ENCODE results near the gene CFI.

CFI gene

GRCh38 chr4:109801895-109802319 lies at the start of gene CFI:
Gene CFI (minus strand): TSS chr4:109801999. CDS start chr4:109801971, 28 bp downstream.
- H3K9ac ChIP-seq = no peak within 1 kb of the TSS
- H3K36me3 ChIP-seq = no peaks in the 10 kb centered on the region
- no peaks in the 10 kb centered on the region for H3K27me3 ChIP-seq
- no peak within 1 kb of the TSS for H3K4me2 ChIP-seq
- H3K9me3 ChIP-seq = no peaks in the 10 kb centered on the region
- H4K20me1 ChIP-seq = no peaks in the 10 kb centered on the region
- TF ChIP-seq Cebpa-rat (IDR thresholded peaks at IDR 0.05) = no peak
- no peaks in the 10 kb centered on the region for H3K4me1 ChIP-seq
- no peak within 1 kb of the TSS for H3K4me3 ChIP-seq
- no peak within 1 kb of the TSS for H3K27ac ChIP-seq

DNA sequence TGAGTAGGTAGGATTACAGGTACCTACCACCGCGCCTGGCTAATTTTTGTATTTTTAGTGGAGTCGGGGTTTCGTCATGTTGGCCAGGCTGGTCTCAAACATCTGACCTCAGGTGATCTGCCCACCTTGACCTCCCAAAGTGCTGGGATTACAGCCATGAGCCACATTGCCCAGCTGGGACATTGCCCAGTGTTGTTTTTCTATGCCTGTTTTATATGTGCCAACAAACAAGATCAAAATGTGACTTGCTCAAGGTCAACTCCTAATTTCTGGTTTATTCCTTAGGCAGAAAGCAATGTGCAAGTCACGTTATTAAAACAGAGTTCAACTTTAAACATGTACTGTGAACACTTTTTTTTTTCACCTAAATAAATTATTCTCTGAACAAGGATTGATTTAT lies 48.8 kb upstream of the CFI start:
- H3K27ac ChIP-seq = no peak overlapping the region
- H3K36me3 ChIP-seq = no peaks in the 10 kb centered on the region
- no peak for TF ChIP-seq Cebpa-rat (IDR thresholded peaks at IDR 0.05)
- no peaks in the 10 kb centered on the region for H3K27me3 ChIP-seq
- no peak overlapping the region for H3K4me2 ChIP-seq
- no peaks in the 10 kb centered on the region for H3K4me1 ChIP-seq
- H3K9ac ChIP-seq = no peak overlapping the region
- no peak overlapping the region for H3K4me3 ChIP-seq
- H3K9me3 ChIP-seq = no peaks in the 10 kb centered on the region
- H4K20me1 ChIP-seq = no peaks in the 10 kb centered on the region

DNA sequence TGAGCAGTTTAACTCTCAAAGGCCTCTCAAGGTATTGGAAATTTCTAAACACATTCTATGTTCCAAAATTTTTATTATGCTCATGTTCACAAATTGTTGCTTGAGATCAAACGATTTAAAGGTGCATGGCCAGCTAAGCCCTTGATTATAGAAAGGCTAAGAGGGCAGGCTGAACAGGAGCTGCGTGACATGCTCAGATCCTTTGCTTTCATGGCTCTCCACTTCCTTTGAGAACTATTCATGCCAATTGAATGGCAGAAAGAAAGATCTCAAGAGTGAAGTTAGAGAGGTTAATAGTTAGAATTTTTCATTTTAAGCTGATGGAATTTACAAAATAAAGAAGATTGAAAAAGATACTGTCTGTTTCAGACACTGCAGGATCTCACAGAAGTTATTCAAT lies 46.7 kb upstream of the CFI start:
- no peak for TF ChIP-seq Cebpa-rat (IDR thresholded peaks at IDR 0.05)
- no peak overlapping the region for H3K27ac ChIP-seq
- H3K4me3 ChIP-seq = no peak overlapping the region
- H4K20me1 ChIP-seq = no peaks in the 10 kb centered on the region
- H3K4me1 ChIP-seq = no peaks in the 10 kb centered on the region
- no peak overlapping the region for H3K9ac ChIP-seq
- H3K36me3 ChIP-seq = no peaks in the 10 kb centered on the region
- no peak overlapping the region for H3K4me2 ChIP-seq
- no peaks in the 10 kb centered on the region for H3K9me3 ChIP-seq
- no peaks in the 10 kb centered on the region for H3K27me3 ChIP-seq

DNA sequence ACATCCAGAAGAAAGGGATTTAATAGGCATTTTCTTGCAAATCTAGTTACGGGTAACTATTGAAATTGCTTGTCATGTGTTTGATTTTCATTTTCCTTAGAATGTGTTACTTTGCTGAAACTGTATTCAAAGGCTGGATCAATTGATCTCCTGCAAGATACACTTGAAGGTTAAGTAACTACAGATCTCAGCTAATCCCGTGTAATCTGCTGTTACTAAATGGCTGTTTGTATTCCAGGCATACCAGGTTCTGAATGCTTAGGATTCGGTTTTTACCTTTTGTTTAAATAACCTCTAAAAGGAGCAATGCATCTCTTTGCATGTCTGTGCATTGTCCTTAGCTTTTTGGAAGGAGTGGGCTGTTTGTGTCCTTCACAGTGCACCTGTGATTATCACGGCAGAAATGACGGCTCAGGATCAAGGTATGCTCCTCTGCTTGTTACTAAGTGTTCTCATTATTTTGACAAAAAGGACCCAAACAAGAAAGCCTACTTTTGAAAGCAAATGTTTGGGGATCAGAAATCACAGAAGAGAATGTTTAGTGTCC lies 46.2 kb upstream of the CFI start, which contains the start of gene LRIT3:
Gene LRIT3, plus strand, starts transcription at position 212 of the 547 bp plus-strand sequence. Its CDS starts 95 bp downstream, at position 307.
- Histone ChIP-seq H3K27ac (no peak within 1 kb of the TSS), H3K9me3 (no peaks in the 10 kb centered on the region), H4K20me1 (no peaks in the 10 kb centered on the region), H3K36me3 (no peaks in the 10 kb centered on the region), H3K4me2 (no peak within 1 kb of the TSS), H3K9ac (no peak within 1 kb of the TSS), H3K4me3 (no peak within 1 kb of the TSS), H3K4me1 (no peaks in the 10 kb centered on the region), H3K27me3 (no peaks in the 10 kb centered on the region)
- TF ChIP-seq Cebpa-rat (IDR thresholded peaks at IDR 0.05) = no peak

DNA sequence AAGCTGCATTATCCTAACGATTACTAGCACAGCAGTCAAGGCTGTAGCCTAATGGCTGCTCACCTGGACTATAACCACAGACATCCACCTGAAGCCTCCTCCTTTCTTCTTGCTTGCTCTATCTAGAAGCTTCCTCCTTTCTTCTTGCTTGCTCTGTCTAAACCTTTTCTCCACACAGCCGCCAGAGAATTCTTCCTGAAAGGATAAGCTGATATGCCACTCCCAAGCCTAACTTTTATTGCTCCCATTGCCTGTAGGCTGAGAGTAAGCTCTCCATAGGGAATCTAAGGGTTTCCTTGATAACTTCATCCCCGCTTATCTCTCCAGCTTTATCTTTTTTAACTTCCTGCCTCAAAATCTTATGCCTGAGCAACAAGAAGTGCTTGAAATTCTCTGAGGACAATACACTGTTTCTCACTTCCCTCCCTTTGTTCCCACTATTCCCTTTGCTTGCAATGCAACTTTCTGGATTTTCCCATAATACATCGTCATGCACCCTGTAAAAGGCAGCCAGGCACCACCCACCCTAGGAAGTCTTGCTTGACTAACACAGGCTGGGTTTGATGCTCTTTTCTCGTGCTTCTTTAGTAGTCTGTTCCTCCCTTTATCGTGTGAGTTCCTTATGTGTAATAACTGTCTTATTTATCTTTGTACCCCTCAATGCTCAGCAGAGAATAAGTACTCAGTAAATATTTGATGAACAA lies 44.7 kb upstream of the CFI start:
- Histone ChIP-seq H3K4me2 (no peak overlapping the region), H3K27ac (no peak overlapping the region), H3K9me3 (no peaks in the 10 kb centered on the region), H4K20me1 (no peaks in the 10 kb centered on the region), H3K4me1 (no peaks in the 10 kb centered on the region), H3K4me3 (no peak overlapping the region), H3K36me3 (no peaks in the 10 kb centered on the region), H3K9ac (no peak overlapping the region), H3K27me3 (no peaks in the 10 kb centered on the region)
- no peak for TF ChIP-seq Cebpa-rat (IDR thresholded peaks at IDR 0.05)

GRCh38 chr4:109836985-109837384 lies 35.2 kb upstream of the CFI start:
- Histone ChIP-seq H3K27me3 (no peaks in the 10 kb centered on the region), H3K9me3 (no peaks in the 10 kb centered on the region), H3K36me3 (no peaks in the 10 kb centered on the region), H3K4me1 (no peaks in the 10 kb centered on the region), H3K9ac (no peak overlapping the region), H4K20me1 (no peaks in the 10 kb centered on the region), H3K27ac (no peak overlapping the region), H3K4me3 (no peak overlapping the region), H3K4me2 (no peak overlapping the region)
- TF ChIP-seq Cebpa-rat (IDR thresholded peaks at IDR 0.05) = no peak

DNA sequence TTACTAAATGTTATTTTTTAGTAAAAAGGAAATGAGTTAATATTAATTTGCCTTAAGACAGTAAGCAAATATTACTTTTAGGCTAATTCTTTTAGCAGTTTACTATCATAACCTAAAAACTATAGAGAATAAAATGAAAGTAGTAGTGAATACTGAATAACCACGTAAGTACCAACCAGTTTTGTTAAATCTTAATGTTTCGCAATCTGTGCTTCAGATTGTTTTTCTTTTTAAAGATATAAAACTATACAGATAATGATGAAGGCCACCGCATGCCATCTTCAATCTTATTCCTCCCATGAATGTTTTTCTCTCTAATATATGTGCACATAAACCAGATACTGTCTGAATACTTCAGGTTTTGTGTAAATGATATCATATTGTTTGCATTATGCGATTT lies 32.0 kb upstream of the CFI start:
- Histone ChIP-seq H3K27ac (no peak overlapping the region), H3K9me3 (no peaks in the 10 kb centered on the region), H3K4me2 (no peak overlapping the region), H3K4me1 (no peaks in the 10 kb centered on the region), H3K4me3 (no peak overlapping the region), H4K20me1 (no peaks in the 10 kb centered on the region), H3K27me3 (no peaks in the 10 kb centered on the region), H3K36me3 (no peaks in the 10 kb centered on the region), H3K9ac (no peak overlapping the region)
- no peak for TF ChIP-seq Cebpa-rat (IDR thresholded peaks at IDR 0.05)

DNA sequence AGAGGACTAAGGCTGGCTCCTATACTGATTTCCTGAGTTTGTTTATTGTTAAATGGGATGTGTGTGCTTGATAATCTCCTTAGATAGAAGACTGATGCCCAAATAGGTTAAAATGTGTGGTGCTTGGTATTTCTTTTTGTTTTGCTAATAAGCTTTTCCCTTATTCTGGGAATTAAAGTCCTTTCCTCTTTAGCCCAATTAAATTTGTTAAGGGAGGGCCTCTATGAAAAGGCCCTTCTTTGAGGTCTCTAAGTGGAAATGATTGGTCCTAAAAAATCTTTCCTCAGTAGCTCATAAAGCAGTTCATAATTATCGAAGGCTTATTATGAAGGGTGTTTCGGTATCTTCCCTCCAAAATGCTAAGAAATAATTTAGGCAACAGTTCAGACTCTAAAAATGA lies 25.9 kb upstream of the CFI start, which contains the start of gene RRH:
Gene RRH, plus strand, starts transcription at position 301 of the 400 bp plus-strand sequence. Its CDS starts 56 bp downstream, at position 357.
- no peaks in the 10 kb centered on the region for H3K9me3 ChIP-seq
- no peak for TF ChIP-seq Cebpa-rat (IDR thresholded peaks at IDR 0.05)

DNA sequence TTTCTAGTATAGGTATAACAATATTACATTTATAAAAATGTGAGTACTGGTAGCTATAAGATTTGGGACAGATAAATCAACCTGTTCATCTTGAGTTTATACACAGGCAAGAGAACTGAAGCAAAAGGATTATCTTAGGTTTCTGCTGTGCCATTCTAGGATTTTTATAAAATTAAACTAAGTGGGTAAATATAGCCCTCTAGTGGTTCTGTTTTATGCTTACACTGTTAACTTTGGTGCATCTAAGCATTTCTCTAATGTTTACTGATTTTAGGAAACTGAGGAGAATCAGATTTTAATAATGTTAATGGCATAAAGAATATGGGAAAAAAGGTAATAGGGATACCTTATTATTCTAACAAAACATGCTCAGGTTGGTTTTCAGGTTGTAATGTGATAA lies 24.9 kb upstream of the CFI start:
- no peak for TF ChIP-seq Cebpa-rat (IDR thresholded peaks at IDR 0.05)
- Histone ChIP-seq H3K27ac (no peak overlapping the region), H3K4me1 (no peaks in the 10 kb centered on the region)

More for the DNA sequence above, 25.9 kb upstream of the CFI start, which contains the start of gene RRH:
- Histone ChIP-seq H3K4me1 (no peaks in the 10 kb centered on the region), H3K36me3 (peaks cover 26% of the 10 kb centered on the region), H3K27ac (no peak within 1 kb of the TSS), H3K9ac (no peak within 1 kb of the TSS), H3K4me3 (no peak within 1 kb of the TSS), H3K27me3 (no peaks in the 10 kb centered on the region), H3K4me2 (no peak within 1 kb of the TSS), H4K20me1 (peaks cover 9% of the 10 kb centered on the region)

DNA sequence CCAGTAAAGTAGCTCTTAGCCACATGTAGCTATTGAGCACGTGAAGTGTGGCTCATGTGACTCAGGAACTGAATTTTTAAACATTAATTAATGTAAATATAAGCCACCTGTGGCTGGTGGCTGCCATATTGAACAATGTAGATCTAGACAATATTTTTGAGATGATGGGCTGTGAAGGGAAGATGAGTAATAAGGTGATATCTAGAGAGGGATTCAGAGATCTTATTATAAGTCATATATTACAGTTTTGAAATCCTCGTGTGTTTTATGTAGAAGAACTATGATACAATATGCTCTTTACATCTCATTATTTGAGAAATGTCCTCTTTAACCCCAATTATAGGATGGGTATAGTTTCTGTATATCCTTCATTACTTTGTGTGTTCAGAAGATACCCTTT lies 19.4 kb upstream of the CFI start:
- H3K4me3 ChIP-seq = no peak overlapping the region
- peaks cover 21% of the 10 kb centered on the region for H3K4me1 ChIP-seq
- H3K27me3 ChIP-seq = no peaks in the 10 kb centered on the region
- no peak overlapping the region for H3K9ac ChIP-seq
- H3K4me2 ChIP-seq = no peak overlapping the region
- no peaks in the 10 kb centered on the region for H3K9me3 ChIP-seq
- peaks cover 26% of the 10 kb centered on the region for H4K20me1 ChIP-seq
- no peak for TF ChIP-seq Cebpa-rat (IDR thresholded peaks at IDR 0.05)
- H3K36me3 ChIP-seq = peaks cover 75% of the 10 kb centered on the region
- H3K27ac ChIP-seq = no peak overlapping the region

More for the DNA sequence above, 24.9 kb upstream of the CFI start:
- peaks cover 9% of the 10 kb centered on the region for H4K20me1 ChIP-seq
- no peaks in the 10 kb centered on the region for H3K27me3 ChIP-seq
- H3K9me3 ChIP-seq = no peaks in the 10 kb centered on the region
- peaks cover 34% of the 10 kb centered on the region for H3K36me3 ChIP-seq
- no peak overlapping the region for H3K9ac ChIP-seq
- no peak overlapping the region for H3K4me3 ChIP-seq
- no peak overlapping the region for H3K4me2 ChIP-seq
